Measurements from ENCODE around the gene TMEM116.
"Not testable (repeated sequence)": the region's sequence is repeated elsewhere in the genome, so short reads cannot be mapped to it uniquely, and the experiment has no call there.

Gene TMEM116

GRCh38 chr12:111975161-111975931 lies 37.6 kb downstream of the TMEM116 start:
- H3K79me2 ChIP-seq (ENCODE audit: control insufficient read depth, insufficient read depth, low read length, poor library complexity) = no peaks in the 10 kb centered on the region
- no peak overlapping the region for H3K14ac ChIP-seq (ENCODE audit: low read length)
- H3K18ac ChIP-seq (ENCODE audit: low read length) = no peak overlapping the region
- H3K79me1 ChIP-seq (ENCODE audit: low read length) = no peaks in the 10 kb centered on the region
- H3K4me3 ChIP-seq (ENCODE audit: low read depth, low read length) = no peak overlapping the region
- no peak overlapping the region for H2BK12ac ChIP-seq (ENCODE audit: low read length)
- no peak for DNase-seq
- H3K27me3 ChIP-seq (ENCODE audit: insufficient read depth, low read length) = no peaks in the 10 kb centered on the region
- no peak overlapping the region for H3K9ac ChIP-seq (ENCODE audit: low read length)
- no peak overlapping the region for H2AK5ac ChIP-seq (ENCODE audit: low read length)
- no CpG with 5 or more reads among the region's 5 CpGs for WGBS (ENCODE audit: extremely low coverage, insufficient coverage, insufficient read length)
- no peaks in the 10 kb centered on the region for H3K9me3 ChIP-seq (ENCODE audit: insufficient read depth, low read depth, low read length)
- H3K4ac ChIP-seq (ENCODE audit: low read depth, low read length) = no peak overlapping the region
- no peak overlapping the region for H2BK120ac ChIP-seq (ENCODE audit: insufficient read depth, low read length, poor library complexity)
- H3K4me1 ChIP-seq (ENCODE audit: control insufficient read depth in 1 of 2, insufficient read depth in 2 of 2, low read length in 2 of 2) = no peaks in the 10 kb centered on the region
- no peak overlapping the region for H4K8ac ChIP-seq (ENCODE audit: low read depth, low read length)
- H4K91ac ChIP-seq (ENCODE audit: low read depth, low read length) = no peak overlapping the region
- H3K4me2 ChIP-seq (ENCODE audit: low read length) = no peak overlapping the region
- H2BK5ac ChIP-seq (ENCODE audit: low read depth, low read length, poor library complexity) = no peak overlapping the region
- H3K27ac ChIP-seq (ENCODE audit: low read depth, low read length) = no peak overlapping the region
- no peak overlapping the region for H3K23ac ChIP-seq (ENCODE audit: low read length)
- no peak overlapping the region for H2AFZ ChIP-seq (ENCODE audit: insufficient read depth, low read length, poor library complexity)
- H4K12ac ChIP-seq (ENCODE audit: low read depth, low read length) = no peak overlapping the region
- no peaks in the 10 kb centered on the region for H3K36me3 ChIP-seq (ENCODE audit: control insufficient read depth in 1 of 2, insufficient read depth in 2 of 2, low read length in 2 of 2)

- H3K79me2 ChIP-seq (ENCODE audit: control insufficient read depth, insufficient read depth, low read length, poor library complexity) = no peaks in the 10 kb centered on the region
- no peaks in the 10 kb centered on the region for H3K9me3 ChIP-seq (ENCODE audit: insufficient read depth, low read depth, low read length)
- H4K91ac ChIP-seq (ENCODE audit: low read depth, low read length) = no peak overlapping the region
- H3K36me3 ChIP-seq (ENCODE audit: control insufficient read depth in 1 of 2, insufficient read depth in 2 of 2, low read length in 2 of 2) = no peaks in the 10 kb centered on the region
- H3K27me3 ChIP-seq (ENCODE audit: insufficient read depth, low read length) = no peaks in the 10 kb centered on the region
- no peak for DNase-seq
- no peak overlapping the region for H2AK5ac ChIP-seq (ENCODE audit: low read length)
- no peak overlapping the region for H2BK5ac ChIP-seq (ENCODE audit: low read depth, low read length, poor library complexity)
- no peak overlapping the region for H3K18ac ChIP-seq (ENCODE audit: low read length)
- H4K12ac ChIP-seq (ENCODE audit: low read depth, low read length) = no peak overlapping the region
- no peak overlapping the region for H3K23ac ChIP-seq (ENCODE audit: low read length)
- no peak overlapping the region for H3K14ac ChIP-seq (ENCODE audit: low read length)
- no peak overlapping the region for H2AFZ ChIP-seq (ENCODE audit: insufficient read depth, low read length, poor library complexity)
- H3K4me3 ChIP-seq (ENCODE audit: low read depth, low read length) = no peak overlapping the region
- H3K4ac ChIP-seq (ENCODE audit: low read depth, low read length) = no peak overlapping the region
- H3K4me1 ChIP-seq (ENCODE audit: control insufficient read depth in 1 of 2, insufficient read depth in 2 of 2, low read length in 2 of 2) = no peaks in the 10 kb centered on the region
- H2BK12ac ChIP-seq (ENCODE audit: low read length) = no peak overlapping the region
- no peak overlapping the region for H3K27ac ChIP-seq (ENCODE audit: low read depth, low read length)
- H3K79me1 ChIP-seq (ENCODE audit: low read length) = no peaks in the 10 kb centered on the region
- H4K8ac ChIP-seq (ENCODE audit: low read depth, low read length) = no peak overlapping the region
- H3K9ac ChIP-seq (ENCODE audit: low read length) = no peak overlapping the region
- no peak overlapping the region for H3K4me2 ChIP-seq (ENCODE audit: low read length)
- H2BK120ac ChIP-seq (ENCODE audit: insufficient read depth, low read length, poor library complexity) = no peak overlapping the region
These were observed 41.2 kb downstream of the TMEM116 start for GRCh38 chr12:111971800-111972199.

- H3K4ac ChIP-seq (ENCODE audit: low read depth, low read length) = no peak overlapping the region
- no peak overlapping the region for H3K4me3 ChIP-seq (ENCODE audit: low read depth, low read length)
- H3K18ac ChIP-seq (ENCODE audit: low read length) = no peak overlapping the region
- H4K8ac ChIP-seq (ENCODE audit: low read depth, low read length) = no peak overlapping the region
- H2AFZ ChIP-seq (ENCODE audit: insufficient read depth, low read length, poor library complexity) = no peak overlapping the region
- no peak for DNase-seq
- no peak overlapping the region for H2BK120ac ChIP-seq (ENCODE audit: insufficient read depth, low read length, poor library complexity)
- H3K27ac ChIP-seq (ENCODE audit: low read depth, low read length) = no peak overlapping the region
- no peaks in the 10 kb centered on the region for H3K36me3 ChIP-seq (ENCODE audit: control insufficient read depth in 1 of 2, insufficient read depth in 2 of 2, low read length in 2 of 2)
- WGBS (ENCODE audit: extremely low coverage, insufficient coverage, insufficient read length) = no CpG with 5 or more reads among the region's 1 CpG
- H2BK12ac ChIP-seq (ENCODE audit: low read length) = no peak overlapping the region
- H4K12ac ChIP-seq (ENCODE audit: low read depth, low read length) = no peak overlapping the region
- H4K91ac ChIP-seq (ENCODE audit: low read depth, low read length) = no peak overlapping the region
- no peaks in the 10 kb centered on the region for H3K27me3 ChIP-seq (ENCODE audit: insufficient read depth, low read length)
- no peaks in the 10 kb centered on the region for H3K4me1 ChIP-seq (ENCODE audit: control insufficient read depth in 1 of 2, insufficient read depth in 2 of 2, low read length in 2 of 2)
- no peak overlapping the region for H2AK5ac ChIP-seq (ENCODE audit: low read length)
- H3K4me2 ChIP-seq (ENCODE audit: low read length) = no peak overlapping the region
- H3K9ac ChIP-seq (ENCODE audit: low read length) = no peak overlapping the region
- no peaks in the 10 kb centered on the region for H3K79me1 ChIP-seq (ENCODE audit: low read length)
- H3K9me3 ChIP-seq (ENCODE audit: insufficient read depth, low read depth, low read length) = no peaks in the 10 kb centered on the region
- H3K23ac ChIP-seq (ENCODE audit: low read length) = no peak overlapping the region
- H3K79me2 ChIP-seq (ENCODE audit: control insufficient read depth, insufficient read depth, low read length, poor library complexity) = no peaks in the 10 kb centered on the region
- no peak overlapping the region for H3K14ac ChIP-seq (ENCODE audit: low read length)
- no peak overlapping the region for H2BK5ac ChIP-seq (ENCODE audit: low read depth, low read length, poor library complexity)
These were observed 48.0 kb downstream of the TMEM116 start for GRCh38 chr12:111964935-111965334.

- not testable (repeated sequence) for DNase-seq; H3K27ac ChIP-seq (ENCODE audit: low read depth, low read length); H3K23ac ChIP-seq (ENCODE audit: low read length); H3K9ac ChIP-seq (ENCODE audit: low read length); H4K8ac ChIP-seq (ENCODE audit: low read depth, low read length); H3K18ac ChIP-seq (ENCODE audit: low read length); H4K12ac ChIP-seq (ENCODE audit: low read depth, low read length); H2BK120ac ChIP-seq (ENCODE audit: insufficient read depth, low read length, poor library complexity); H3K79me1 ChIP-seq (ENCODE audit: low read length); H3K14ac ChIP-seq (ENCODE audit: low read length); H3K4ac ChIP-seq (ENCODE audit: low read depth, low read length); H3K79me2 ChIP-seq (ENCODE audit: control insufficient read depth, insufficient read depth, low read length, poor library complexity); H3K4me3 ChIP-seq (ENCODE audit: low read depth, low read length); H3K27me3 ChIP-seq (ENCODE audit: insufficient read depth, low read length); H3K4me2 ChIP-seq (ENCODE audit: low read length); H4K91ac ChIP-seq (ENCODE audit: low read depth, low read length); H3K36me3 ChIP-seq (ENCODE audit: control insufficient read depth in 1 of 2, insufficient read depth in 2 of 2, low read length in 2 of 2); H3K4me1 ChIP-seq (ENCODE audit: control insufficient read depth in 1 of 2, insufficient read depth in 2 of 2, low read length in 2 of 2); H2BK12ac ChIP-seq (ENCODE audit: low read length); H3K9me3 ChIP-seq (ENCODE audit: insufficient read depth, low read depth, low read length); H2BK5ac ChIP-seq (ENCODE audit: low read depth, low read length, poor library complexity); H2AK5ac ChIP-seq (ENCODE audit: low read length); H2AFZ ChIP-seq (ENCODE audit: insufficient read depth, low read length, poor library complexity)
- no CpG with 5 or more reads among the region's 2 CpGs for WGBS (ENCODE audit: extremely low coverage, insufficient coverage, insufficient read length)
These were observed 53.4 kb downstream of the TMEM116 start for GRCh38 chr12:111959518-111959917.
